ENCODE results near the gene HTD2.
"Not testable (repeated sequence)": the region's sequence is repeated elsewhere in the genome, so short reads cannot be mapped to it uniquely, and the experiment has no call there.

HTD2 gene

DNA sequence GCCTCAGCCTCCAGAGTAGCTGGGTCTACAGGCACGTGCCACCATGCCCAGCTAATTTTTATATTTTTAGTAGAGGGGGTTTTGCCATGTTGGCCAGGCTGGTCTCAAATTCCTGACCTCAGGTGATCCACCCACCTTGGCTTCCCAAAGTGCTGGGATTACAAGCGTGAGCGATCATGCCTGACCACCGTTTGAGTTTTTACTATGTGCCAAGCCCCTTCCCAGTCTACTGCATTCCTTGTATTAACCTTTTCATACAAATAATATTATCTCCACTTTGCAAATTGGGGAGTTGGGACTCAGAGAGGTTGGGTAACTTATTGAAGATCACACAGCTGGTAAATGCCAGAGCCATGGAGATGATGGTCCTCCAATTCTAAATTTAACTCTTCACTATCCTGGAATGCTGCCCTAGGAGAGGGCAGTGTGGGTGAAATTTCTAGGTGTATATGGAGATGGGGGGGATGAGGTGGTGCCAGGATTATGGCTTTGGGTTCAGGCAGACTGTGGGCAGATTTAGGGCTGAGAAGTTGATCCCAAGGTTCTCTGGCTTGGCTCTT, 25.4 kb downstream of the HTD2 start:
- in situ Hi-C loops (cut with MboI; ENCODE audit: low sequenced_read_pairs): no loop called here

- in situ Hi-C loops (cut with MboI; ENCODE audit: low sequenced_read_pairs): no loop called here
These were observed 26.4 kb downstream of the HTD2 start, which contains the start of gene PXK for GRCh38 chr3:58332575-58333188. Gene PXK (plus strand): TSS chr3:58332892. CDS start chr3:58332989, 97 bp downstream.

DNA sequence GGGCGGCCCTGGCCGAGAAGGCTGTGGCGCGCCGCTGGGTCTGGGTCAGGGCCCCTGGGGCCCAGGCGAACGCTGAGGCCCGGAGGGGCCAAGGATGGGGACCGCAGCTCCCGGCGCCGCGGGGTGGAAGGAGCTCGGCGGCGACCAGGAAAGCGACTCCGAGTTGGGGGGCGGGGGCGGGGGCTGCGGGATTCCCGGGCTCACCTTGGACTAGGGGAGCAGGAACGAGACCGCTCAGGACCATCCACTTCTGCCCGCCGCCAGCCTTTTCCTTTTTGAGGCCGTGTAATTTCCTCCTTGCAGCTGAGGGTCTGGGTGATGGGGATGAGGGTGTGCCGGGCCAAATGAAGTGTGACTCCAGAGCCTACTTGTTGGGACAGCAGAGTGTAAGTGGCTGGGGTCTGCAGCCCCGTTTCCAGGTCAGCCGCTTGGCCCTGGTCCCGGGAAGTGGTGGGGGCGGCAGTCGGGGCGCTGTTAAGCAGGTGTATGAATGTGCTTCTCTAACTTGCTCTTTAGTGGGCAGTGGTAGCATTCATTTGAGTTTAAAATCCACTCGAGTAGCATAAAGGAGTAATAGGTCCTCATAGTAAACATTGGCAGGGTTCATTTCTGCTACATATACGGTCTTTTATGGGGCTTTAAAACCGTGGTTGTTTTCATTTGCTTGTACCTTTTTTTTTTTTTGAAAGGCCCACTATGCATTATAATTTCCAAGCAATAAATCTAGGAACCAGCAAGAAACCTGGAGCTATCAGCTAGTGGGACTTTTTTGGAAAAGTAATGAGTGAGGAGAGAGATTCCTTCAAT, 27.1 kb downstream of the HTD2 start:
- in situ Hi-C loops (cut with MboI; ENCODE audit: low sequenced_read_pairs): no loop called here

DNA sequence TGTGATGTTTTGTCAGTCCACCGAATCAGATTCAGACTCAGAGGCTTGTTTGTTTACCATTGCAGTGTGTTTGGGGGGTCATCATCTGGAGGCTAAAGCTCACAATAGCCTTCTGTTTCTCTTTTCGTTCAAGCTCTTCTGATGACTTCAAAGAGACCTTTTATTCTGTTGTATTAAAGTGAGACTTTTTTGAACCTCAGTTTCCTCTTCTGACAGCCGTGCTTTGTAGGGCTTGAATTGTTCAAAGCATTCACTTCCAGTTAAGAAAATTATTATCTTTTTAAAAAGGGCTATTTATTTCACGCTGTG, 27.6 kb downstream of the HTD2 start:
- in situ Hi-C loops (cut with MboI; ENCODE audit: low sequenced_read_pairs): no loop called here

DNA sequence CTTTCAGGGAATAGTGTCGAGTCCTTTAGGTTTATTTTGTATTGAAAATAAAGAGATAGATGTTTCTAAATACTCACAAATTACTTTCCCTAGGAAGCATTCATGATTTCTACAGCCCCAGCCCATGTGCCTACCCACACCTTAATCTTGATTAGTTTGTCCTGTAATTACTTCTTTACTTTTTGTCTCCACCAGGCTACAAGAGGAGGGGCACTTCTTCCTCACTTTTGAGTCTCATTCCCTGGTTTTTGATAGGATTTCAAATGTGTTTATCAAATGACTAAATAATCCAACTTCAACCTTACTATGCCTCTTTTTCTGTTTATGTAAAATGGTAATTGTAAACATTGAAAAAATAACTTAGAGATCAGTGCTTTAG, 28.2 kb downstream of the HTD2 start:
- in situ Hi-C loops (cut with MboI; ENCODE audit: low sequenced_read_pairs): no loop called here

GRCh38 chr3:58335652-58335947, 29.3 kb downstream of the HTD2 start:
- in situ Hi-C loops (cut with MboI; ENCODE audit: low sequenced_read_pairs): no loop called here

GRCh38 chr3:58336135-58336882, 30.0 kb downstream of the HTD2 start:
- in situ Hi-C loops (cut with MboI; ENCODE audit: low sequenced_read_pairs): no loop called here

- in situ Hi-C loops (cut with MboI; ENCODE audit: low sequenced_read_pairs): no loop called here
These were observed 30.9 kb downstream of the HTD2 start for GRCh38 chr3:58337190-58337589.

DNA sequence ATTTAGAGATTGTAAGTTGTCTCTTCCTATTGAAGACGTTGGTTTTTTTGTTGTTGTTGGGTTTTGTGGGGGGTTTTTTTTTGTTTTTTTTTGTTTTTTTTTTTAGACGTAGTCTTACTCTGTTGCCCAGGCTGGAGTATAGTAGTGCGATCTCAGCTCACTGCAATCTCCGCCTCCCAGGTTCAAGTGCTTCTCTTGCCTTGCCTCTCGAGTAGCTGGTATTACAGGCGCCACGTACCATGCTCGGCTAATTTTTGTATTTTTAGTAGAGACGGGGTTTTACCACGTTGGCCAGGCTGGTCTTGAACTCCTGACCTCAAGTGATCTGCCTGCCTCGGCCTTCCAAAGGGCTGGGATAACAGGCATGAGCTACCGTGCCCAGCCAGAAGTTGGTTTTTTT, 32.8 kb downstream of the HTD2 start:
- in situ Hi-C loops (cut with MboI; ENCODE audit: low sequenced_read_pairs): not testable (repeated sequence)

DNA sequence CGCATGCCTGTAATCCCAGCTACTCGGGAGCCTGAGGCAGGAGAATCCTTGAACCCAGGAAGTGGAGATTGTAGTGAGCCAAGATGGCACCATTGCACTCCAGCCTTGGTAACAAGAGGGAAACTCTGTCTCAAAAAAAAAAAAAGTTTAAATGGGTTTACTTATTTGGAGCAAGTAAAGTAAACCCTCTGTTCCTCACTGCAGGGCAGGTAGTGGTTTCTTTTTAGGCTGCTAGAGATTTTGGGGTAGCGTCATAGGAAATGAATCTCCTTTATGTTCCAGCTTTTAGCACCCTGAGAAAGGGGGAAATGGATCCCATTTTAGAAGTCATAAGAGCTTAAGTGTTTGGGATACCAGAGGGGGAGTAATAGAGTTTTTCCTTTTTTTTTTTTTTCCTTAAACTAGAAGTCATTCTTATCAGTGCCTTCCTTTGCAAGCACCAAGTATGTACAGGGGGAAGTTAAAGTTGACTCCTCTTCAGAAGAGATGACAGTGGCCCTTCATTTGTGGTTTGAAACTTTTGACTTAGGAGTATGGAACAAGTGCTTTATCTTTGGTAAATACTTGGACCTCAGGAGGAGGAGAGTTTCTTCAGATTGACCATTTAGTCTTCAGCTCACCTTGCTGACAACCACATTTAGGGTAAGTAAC, 34.4 kb downstream of the HTD2 start:
- in situ Hi-C loops (cut with MboI; ENCODE audit: low sequenced_read_pairs): no loop called here

DNA sequence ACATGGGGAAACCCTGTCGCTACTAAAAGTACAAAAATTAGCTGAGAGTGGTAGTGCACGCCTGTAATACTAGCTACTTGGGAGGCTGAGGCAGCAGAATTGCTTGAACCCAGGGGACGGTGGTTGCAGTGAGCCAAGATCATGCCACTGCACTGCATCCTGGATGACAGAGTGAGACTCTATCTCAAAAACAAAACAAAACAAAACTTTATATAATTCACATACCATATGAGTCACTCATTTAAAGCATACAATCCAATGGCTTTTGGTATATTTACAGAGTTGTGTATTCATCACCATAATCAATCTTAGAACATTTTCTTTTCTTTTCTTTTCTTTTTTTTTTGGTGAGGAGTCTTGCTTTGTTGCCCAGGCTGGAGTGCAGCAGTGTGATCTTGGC, 35.1 kb downstream of the HTD2 start:
- in situ Hi-C loops (cut with MboI; ENCODE audit: low sequenced_read_pairs): no loop called here

- in situ Hi-C loops (cut with MboI; ENCODE audit: low sequenced_read_pairs): no loop called here
These were observed 36.4 kb downstream of the HTD2 start for GRCh38 chr3:58342676-58343075.

GRCh38 chr3:58345457-58345856, 39.1 kb downstream of the HTD2 start:
- in situ Hi-C loops (cut with MboI; ENCODE audit: low sequenced_read_pairs): no loop called here

- in situ Hi-C loops (cut with MboI; ENCODE audit: low sequenced_read_pairs): no loop called here
These were observed 40.0 kb downstream of the HTD2 start for GRCh38 chr3:58346368-58346767.

- in situ Hi-C loops (cut with MboI; ENCODE audit: low sequenced_read_pairs): no loop called here
These were observed 41.7 kb downstream of the HTD2 start for GRCh38 chr3:58347984-58348383.

DNA sequence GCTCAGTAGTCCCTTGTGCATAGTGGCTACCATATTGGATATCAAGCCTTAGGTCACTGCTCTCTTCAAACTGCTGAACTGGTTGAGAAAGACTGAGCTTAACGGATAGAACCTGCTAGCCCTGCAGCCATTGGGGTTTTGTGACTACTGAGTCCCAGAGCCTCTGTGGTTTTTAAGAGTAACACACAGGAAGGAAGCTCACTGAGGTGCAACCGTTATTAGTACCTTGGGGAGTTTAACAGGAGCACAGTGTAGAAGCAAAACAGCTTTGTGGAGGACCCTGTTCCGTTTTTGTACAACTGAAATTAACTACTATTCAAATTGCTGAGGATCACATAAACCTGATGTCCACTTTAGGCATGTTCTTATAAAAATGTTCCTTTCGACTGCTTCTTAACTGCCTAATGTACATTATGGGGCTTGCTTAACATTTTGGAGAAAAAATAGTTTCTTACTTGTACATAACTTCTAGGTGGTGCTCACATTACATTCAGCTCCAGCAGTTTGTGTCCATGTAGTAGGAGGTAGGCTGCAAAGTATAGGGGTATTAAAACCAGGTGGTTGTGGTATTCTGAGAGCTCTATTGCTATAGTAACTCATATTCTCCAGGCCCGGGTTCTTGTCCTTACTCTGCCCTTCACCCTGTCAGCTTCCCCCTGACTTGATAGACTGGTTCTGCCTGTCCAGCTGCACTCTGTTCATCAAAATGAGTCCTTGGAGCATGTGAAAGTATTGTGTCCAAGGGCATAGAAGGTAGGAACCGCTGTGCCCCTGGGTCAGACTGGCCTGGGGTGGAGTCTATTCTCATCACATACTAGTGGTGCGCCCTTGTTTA, 43.7 kb downstream of the HTD2 start:
- in situ Hi-C loops (cut with MboI; ENCODE audit: low sequenced_read_pairs): no loop called here

- in situ Hi-C loops (cut with MboI; ENCODE audit: low sequenced_read_pairs): no loop called here
These were observed 44.3 kb downstream of the HTD2 start for GRCh38 chr3:58350627-58351013.

DNA sequence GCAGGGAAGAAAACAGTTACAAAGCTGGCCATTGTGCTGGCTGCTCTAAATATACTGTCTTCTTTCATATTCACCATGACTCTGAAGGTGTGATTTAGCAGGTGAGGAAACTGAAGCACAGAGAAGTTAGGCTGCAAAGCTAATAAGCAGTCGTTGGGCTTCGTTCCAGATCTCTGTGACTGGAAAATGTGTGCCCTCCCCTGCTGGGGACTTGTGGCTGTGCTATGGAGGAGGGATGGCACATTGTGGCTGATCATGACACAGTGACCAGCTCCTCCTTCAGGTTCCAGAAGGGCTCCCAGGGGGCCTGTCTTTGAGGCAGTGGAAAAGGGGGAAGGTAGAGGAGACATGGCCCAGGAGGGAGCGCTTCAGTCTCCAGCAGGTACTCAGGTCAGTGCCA, 45.6 kb downstream of the HTD2 start:
- in situ Hi-C loops (cut with MboI; ENCODE audit: low sequenced_read_pairs): no loop called here

GRCh38 chr3:58352626-58353025, 46.3 kb downstream of the HTD2 start:
- in situ Hi-C loops (cut with MboI; ENCODE audit: low sequenced_read_pairs): no loop called here

- in situ Hi-C loops (cut with MboI; ENCODE audit: low sequenced_read_pairs): no loop called here
These were observed 47.6 kb downstream of the HTD2 start for GRCh38 chr3:58353722-58354553.
